GM18867 (cell line): ENCODE results near the gene LMBR1.
"Not testable (repeated sequence)": the region's sequence is repeated elsewhere in the genome, so short reads cannot be mapped to it uniquely, and the experiment has no call there.

Source experiments
- ATAC-seq: cut with Tn5 transposase; IDR thresholded peaks from one replicate; pipeline ENCODE4 v1.9.1; 2021; ENCODE audit warnings: mild to moderate bottlenecking, moderate library complexity; ENCODE audit not compliant: unreplicated experiment

The LMBR1 gene

DNA sequence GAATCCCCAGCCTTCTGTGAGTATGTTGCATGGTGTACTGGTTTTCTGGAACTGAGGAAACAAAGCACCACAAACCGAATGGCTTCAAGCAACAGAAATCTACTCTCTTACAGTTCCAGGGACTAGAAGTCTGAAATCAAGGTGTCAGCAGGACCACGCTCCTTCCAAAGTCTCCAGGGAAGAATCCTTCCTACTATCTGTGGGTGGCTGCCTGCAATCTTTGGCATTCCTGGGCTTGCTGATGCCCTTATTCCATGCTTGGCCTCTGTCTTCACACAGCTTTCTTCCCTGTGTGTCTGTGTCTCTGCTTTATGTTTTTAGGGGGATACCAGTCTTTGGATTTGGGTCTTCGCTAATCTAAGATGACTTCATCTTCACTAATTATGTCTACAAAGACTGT is 81.3 kb downstream of the LMBR1 start:
- no peak for ATAC-seq

DNA sequence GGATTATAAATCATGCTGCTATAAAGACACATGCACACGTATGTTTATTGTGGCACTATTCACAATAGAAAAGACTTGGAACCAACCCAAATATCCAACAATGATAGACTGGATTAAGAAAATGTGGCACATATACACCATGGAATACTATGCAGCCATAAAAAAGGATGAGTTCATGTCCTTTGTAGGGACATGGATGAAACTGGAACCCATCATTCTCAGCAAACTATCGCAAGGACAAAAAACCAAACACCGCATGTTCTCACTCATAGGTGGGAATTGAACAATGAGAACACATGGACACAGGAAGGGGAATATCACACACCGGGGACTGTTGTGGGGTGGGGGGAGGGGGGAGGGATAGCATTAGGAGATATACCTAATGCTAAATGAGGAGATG is 89.3 kb downstream of the LMBR1 start:
- not testable (repeated sequence) for ATAC-seq

DNA sequence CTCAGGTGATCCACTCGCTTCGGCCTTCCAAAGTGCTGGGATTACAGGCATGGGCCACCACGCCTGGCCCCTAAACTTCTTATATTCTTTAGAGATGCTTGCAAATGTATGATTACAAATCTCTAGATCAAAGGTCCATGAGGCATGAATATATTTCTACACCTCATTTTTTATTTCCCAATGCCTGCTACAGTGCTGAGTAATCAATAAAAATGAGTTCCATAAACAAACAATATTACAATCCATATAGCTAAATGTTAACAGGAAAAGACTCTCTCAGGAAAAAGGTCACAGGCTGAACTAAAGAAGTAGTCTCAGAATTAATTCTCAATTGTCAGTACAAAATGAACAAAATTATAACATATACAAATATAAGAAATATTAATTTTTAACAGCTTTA is 90.8 kb downstream of the LMBR1 start:
- ATAC-seq: no peak

DNA sequence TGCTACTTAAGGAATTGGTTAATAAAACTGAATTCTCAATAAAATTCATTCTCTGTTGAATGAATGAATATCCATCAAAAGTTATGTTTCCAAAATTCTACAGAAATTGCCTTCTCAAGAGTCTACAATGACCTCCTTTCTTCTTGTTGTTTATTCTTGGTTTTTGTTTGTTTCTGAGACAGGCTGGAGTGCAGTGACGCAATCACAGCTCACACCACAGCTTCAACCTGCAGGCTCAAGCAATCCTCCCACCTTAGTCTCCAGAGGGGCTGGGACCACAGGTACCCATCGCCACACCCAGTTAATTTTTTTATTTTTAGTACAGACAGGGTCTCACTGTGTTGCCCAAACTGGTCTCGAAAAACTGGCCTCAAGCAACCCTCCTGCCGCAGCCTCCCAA is 97.6 kb downstream of the LMBR1 start:
- ATAC-seq: no peak

DNA sequence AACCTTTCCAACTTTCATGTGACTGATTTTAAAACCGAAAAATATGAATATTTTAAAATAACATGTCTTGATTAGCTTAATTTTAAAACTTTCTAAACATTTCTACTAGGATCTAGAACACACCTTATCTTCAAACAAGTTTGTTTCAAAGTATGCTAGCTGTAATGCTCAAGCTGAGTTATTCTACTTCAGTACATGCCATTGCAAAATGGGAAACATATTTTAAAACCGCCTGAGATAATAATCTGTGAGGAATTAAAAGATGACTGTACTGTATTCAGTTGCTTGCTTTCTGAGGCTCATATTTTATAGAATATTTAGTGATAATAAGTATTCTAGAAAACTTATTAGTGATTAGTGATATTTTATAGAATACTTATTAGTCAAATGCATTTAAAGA is 99.6 kb downstream of the LMBR1 start:
- no peak for ATAC-seq

DNA sequence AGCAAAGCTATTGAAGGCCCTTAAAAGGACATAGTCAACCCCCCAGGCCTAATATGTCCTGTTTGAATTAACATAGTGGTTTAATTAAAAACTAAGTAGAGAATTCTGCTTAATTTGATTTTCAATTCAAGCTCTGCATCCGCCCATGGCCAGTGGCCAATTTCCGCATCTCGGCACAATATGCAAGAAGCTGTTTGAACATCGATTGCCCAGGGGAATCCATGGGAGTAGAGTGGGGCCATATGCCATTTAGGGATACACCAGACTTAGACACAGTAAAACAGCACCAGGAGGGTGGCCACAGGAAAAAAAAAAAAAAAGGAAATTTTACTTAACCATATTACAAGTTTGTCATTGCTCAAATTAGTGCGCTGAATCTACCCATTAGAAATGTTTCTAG is 100.4 kb downstream of the LMBR1 start:
- no peak for ATAC-seq

DNA sequence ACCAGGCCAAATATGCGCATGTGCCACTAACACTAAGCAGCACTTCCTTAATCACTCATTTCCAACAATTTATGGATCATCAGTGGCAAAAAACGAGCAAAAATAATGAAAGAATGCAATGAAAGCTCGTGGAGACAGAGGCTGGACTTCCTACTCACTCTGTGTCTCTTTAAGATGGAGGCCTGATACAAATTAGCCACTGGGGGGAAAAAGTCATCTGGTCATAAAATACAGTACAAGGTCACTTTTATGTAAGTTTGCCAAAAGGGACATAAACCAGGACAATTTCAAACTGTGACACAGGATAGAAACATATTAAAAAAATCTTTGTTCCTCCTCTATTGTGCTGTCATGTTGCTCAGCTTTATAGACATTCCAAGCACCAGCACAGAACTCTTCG is 101.7 kb downstream of the LMBR1 start:
- no peak for ATAC-seq

DNA sequence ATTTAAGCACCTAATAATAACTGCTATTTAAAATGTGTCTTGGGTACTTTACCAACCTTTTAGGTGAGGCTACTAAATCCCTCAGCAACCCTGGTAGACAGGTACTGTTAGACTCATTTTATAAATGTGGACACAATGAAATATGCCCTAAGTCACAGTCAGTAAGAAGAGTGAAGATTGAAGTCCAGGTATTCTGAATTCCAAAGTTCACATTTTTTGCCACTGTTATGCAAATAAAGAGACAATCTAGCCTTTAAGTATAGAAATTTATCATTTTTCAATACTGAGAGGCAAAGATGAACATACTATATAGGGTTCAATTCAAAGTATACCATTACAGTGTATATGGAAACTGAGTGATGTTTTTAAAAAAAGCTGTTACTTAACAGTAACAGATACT is 102.7 kb downstream of the LMBR1 start:
- ATAC-seq: no peak

DNA sequence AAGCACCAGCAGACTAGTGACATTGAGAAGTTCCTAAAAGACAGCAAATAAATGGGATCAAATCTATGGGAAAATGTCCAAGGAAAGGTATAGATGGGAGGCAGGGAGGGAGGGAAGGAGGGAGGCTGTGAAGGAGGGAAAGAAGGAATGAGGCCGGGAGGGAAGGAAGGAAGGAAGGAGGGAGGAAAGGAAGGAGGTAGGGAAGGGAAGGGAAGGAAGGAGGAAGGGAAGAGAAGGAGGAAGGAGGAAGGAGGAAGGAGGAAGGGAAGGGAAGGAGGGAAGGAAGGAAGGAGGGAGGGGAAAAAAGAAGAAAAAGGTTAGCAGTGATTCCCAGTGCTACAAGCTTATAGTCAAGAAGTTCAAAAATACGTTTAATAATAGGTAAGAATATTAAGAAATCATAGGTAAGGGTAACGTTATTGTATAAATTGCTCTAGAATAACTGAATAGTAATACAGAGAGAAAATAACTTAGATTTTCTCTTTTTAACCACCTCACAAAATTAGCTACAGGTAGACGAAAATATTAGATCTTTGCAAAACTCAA is 106.9 kb downstream of the LMBR1 start:
- no peak for ATAC-seq

DNA sequence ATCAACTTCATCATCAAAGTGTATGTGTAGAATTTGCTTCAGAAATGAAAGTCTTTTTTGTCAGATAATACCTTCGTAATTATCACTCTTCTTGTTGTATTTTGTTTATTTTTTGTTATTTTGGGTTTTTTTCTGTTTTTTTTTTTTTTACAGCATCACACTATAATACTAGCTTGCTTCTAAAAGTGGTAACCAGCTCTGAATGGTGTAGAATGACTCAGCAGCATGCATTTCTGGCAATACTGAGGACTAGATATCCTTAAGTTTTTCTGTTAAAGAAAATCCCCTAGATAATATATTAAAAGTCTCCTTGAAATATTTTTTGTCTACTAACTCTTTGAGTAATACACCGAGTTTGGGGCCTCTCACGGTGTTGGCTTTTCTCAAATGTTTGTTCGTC is 109.1 kb downstream of the LMBR1 start:
- no peak for ATAC-seq

DNA sequence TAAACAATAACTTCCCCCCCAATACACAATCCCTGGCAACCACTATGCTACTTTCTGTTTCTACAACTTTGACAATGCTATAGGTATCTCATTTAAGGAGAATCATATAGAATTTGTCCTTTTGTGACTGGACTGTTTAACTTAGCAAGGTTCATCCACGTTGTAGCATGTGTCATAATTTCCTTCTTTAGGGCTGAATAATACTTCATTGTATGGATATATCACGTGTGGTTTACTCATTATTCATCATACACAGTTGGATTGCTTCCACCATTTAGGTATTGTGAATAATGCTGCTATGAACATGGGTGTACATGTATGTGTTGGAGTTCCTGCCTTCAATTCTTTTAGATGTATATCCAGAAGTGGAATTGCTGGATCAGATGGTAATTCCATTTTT is 111.0 kb downstream of the LMBR1 start:
- ATAC-seq: no peak

DNA sequence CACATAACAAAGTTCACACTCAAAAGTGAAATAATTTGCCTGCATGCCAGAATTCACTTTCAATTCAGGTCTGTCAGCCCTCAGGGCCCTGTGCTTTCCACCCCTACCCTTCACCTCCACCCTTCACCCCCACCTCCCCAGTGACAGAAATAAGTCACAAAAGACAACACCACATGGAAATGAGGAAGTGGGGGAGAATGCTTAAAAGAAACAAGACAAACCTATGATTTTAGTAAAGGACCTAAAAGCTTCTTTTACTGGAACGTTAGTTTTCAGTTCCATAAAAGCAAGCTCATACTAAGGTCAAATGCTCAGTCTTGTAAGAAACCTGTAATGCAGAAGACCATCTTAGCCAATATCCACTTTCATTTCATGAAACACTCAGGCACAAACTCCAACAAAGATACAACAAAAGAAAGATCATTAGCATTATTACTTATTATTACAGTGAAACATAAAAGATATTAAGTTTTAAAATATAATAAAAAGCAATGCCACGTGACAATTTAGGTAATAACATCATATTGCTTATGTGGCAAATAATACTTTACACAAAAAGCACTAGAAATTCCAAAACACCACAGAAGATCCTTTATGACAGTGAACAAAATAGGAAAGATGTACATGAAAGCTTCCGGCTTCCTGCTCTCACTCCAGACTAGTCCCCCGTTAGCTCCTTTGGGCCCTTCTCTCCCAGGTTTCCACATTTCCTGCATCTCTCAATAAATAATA is 112.1 kb downstream of the LMBR1 start:
- peak; percentile 90 for ATAC-seq

DNA sequence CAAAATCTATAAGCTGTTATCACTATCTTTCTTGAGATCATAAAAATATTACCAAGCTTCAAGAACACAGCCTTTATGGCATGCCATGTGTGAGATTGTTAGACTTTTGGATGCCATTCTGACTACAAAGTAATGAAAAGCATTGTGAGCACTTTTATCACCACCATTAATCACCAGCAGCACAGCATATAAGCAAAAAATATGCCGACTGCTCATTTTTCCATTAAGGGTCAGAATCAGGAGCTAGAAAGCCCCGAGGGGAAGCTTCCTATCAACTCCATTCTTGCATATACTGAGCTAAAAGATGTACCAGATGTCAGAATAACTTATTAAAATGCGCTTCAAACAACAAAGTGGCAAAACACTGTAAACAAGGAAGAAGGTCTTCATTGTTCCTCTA is 114.3 kb downstream of the LMBR1 start:
- no peak for ATAC-seq

DNA sequence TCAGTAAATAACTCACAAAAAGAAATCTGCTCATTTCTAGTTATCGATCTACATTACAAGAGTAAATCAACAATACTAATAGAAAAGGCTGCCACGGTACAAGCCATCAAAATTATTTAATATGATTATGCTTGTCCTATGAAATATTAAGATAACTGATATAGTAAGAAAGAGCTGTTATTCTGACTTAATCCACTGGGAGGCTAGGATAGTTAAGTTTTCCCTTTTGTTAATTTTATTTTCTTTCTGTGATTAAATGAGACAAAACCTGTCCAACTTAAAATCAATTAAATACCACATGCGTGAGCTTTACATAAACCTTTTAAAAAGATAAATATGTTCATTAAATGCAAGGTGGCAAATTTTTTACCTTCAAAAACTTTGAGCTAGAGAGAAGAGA is 114.8 kb downstream of the LMBR1 start:
- no peak for ATAC-seq

DNA sequence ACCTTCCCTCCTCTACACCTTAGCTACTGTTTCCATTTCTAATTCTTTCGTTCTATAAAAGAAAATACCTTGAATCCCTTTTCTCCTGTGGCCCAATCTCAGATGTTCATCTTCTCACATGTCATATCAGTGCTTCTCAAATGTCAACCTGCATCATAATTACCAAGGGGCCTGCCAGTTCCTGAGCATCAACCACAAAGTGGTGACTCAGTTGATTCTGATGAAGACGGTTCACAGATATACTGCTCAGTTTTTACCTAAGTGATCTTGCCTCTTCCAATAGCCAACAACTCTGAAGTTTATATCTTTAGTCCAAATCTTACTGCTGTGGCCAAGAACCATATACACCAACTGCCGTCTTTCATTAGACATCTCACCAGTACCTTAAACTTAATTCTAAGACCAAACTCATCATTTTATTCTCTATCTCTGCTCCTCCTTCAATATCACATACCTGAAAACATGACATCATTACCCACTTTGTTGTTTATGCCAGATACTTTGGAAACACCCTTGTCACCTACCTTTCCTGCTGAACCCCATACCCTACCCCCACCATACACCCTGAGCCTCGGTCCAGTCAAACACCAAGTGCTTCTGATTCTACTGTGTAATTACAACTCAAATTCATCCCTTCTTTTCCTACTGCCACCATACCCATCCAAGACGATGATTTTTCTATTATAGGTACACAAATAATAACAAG is 115.5 kb downstream of the LMBR1 start:
- ATAC-seq: no peak

DNA sequence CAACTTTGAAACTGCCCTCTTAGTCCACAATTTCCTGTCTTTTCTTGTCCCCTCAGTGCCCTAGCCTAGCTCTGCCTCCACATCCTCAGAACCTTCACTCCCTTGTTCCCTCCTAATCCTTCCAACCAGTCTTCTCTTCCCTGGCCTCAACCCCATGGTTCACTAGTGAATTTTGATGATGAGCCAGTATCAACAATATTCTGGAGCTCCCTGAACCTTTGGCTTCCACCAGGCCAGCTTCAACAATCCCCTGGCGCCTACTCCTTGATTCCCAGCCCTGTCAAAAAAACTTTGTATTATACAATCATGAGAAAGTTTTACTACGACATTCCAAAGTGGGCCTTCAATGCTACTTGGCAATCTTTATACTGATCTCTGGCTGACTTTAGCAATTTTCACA is 116.5 kb downstream of the LMBR1 start:
- ATAC-seq: no peak

DNA sequence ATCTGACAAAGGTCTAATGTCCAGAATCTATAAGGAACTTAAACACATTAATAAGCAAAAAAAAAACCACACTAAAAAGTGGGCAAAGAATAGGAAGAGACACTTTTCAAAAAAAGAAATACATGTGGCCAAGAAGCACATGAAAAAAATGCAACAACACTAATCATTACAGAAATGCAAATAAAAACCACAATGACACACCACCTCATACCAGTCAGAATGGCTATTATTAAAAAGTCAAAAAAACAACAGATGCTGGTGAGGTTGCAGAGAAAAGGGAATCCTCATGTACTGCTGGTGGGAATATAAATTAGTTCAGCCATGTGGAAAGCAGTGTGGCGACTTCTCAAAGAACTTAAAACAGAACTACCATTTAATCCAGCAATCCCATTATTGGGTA is 119.0 kb downstream of the LMBR1 start:
- ATAC-seq: peak; percentile 50

DNA sequence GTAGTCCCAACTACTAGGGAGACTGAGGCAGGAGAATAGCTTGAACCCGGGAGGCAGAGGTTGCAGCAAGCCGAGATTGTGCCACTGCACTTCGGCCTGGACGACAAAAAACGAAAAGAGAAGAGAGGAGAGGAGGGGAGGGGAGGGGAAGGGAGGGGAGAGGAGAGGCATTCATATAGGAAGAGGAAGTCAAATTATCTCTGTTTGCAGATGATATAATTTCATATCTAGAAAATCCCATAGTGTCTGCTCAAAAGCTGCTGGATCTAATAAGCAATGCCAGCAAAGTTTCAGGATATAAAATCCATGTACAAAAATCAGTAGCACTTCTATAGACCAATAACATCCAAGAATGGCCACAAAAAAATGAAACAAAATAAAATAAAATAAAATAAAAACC is 120.3 kb downstream of the LMBR1 start:
- no peak for ATAC-seq

DNA sequence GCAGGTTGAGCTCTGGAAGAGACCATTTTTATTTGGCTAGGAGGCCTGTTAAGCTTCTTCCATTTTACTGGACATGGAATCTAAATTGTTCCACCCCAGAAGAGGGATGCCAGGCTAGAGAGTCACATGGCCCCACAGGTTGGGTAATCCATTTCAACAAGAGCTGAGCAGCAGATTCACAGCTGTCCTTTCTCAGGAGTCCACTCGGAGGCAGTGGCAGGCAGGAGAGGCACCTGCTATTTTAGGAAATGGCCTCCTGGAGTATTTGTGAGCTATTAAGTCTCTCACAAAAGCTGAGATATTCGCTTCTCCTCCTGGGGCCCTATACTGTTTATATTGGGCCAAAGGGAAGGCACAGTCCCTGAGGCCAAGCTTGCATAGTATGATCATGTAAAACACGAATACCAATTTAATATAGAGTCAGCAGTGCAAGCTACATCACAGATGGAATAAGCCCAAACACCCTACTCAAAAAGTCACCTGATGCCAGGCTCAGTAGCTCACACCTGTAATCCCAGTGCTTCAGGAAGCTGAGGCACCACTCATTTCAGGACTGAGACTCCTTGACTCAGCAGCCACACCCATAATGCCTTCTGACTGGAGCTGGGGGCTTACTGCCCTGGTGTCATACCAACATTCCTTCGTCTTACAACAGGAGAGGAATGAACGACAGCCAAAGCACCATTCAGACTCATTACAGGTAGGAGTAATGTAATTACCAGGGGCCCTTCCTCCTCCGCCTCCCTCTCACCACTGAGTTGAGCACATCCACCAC is 124.1 kb downstream of the LMBR1 start:
- ATAC-seq: no peak

DNA sequence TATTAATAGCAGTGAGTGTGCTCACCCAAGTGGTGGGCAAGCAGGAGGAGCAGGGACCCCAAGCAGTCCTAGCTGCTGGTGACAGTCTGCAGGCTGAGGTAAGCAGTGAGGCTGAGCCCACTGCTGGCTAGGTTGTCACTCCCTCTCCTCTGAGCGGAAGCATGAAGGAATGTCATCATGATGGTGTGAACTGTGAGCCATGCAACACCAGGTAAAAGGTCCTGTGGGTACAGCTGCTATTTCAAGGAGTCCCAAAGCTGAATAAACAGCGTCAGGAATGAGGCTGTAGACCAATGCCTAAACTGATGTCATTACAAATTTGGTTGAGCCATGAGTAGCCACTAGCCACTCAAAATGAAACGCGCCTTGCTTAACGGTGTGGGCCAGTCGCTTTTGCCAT is 126.3 kb downstream of the LMBR1 start:
- ATAC-seq: no peak

DNA sequence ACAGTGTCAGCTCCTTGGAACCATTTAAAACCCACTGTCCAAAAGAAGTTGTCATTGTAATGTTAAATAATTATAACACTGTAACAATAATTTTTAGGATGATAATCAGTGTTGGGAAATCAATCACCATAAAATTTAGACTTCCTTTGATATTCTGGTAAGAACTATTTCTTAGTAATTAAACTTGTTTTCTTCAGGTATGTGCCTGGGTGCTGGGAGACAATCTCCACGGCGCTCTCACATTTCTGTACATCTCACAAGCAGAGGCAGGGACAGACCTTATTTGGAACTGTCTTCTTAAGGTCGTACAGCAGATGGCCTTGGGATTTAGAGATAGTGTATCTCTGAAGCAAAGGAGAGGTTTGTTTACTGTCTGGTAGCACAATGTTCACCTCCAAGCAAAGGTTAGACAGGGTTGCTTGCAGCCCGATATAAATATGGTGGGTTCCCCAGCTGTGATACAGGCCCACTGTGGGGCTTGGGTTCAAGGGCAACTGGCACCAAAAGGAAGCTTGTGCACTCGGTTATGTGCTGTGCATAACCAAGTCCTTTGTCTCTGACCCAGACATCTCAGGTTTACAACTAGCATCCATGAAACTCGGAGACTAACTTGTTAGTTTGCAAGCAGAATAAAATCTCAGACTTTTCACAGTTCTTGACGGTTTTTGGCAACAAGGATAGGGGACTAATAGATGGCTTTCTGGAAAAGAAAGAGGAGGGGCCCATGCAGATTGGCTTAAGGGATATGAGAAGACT is 126.9 kb downstream of the LMBR1 start:
- ATAC-seq: no peak
